H1 (cell line): ENCODE measurements around the gene MYO5A. TPM values are rescaled to one million over a fixed set of nuclear protein-coding genes. Genes with fewer than 3 reads are reported as not detected.

Experiments
- CBX5 ChIP-seq: fragments of 300-800, 300-1000 bp; sonication (generic); IDR thresholded peaks from 2 replicates; pipeline ENCODE4 v1.7.1; 2016; ENCODE audit warnings: antibody characterized with exemption, low read length, low read depth
- SP1 ChIP-seq: IDR thresholded peaks from 2 replicates; pipeline ENCODE4 v1.6.1; 2011; ENCODE audit warnings: low read depth, low read length
- USF2 ChIP-seq: IDR thresholded peaks from 2 replicates; pipeline ENCODE4 v1.6.1; 2011; ENCODE audit warnings: low read length, improper control_type of control experiment
- polyA plus RNA-seq, 7 experiments: library from polyadenylated mRNA; depleted of rRNA in 3 of 7; stranded (reverse) in 5 of 7; unstranded in 2 of 7; fragments of >200 nt in 5 of 7; fragments of 200-250 nt in 2 of 7; gene quantifications; 1 replicate in 5 of 7; 2 replicates in 1 of 7; 4 replicates in 1 of 7; pipeline versions ENCODE4 v1.2.1 to v1.2.3, GENCODE V29; 2011 to 2013; ENCODE audit warnings: missing spikeins in 2 of 7, mixed read lengths in 2 of 7
- total RNA-seq: library from RNA; stranded (reverse); fragmentation: NEBNext Ultra II Directional; extraction: Animal tissue kit (Norgen Biotek cat#: 25700); gene quantifications from 2 replicates; pipeline ENCODE4 v1.2.1, GENCODE V29; 2021

MYO5A gene
- total and polyA plus RNA-seq, 2 of the 8 experiments (the other 6 are each of a cell fraction or from before 2014, with no cell fraction given), result 11.4 to 24.7 TPM

GRCh38 chr15:52392008-52392687 is 136.5 kb downstream of the MYO5A start (continued):
- peak; percentile 47; the same call in 1 of the 2 replicates for TF ChIP-seq USF2
- TF ChIP-seq CBX5, result no peak
- peak; percentile 85 for TF ChIP-seq SP1
